ENCODE data around the gene SNRNP70. TPM values are rescaled to one million over a fixed set of nuclear protein-coding genes. Genes with fewer than 3 reads are reported as not detected.

SNRNP70 gene
- total and polyA plus RNA-seq, 10 of the 15 experiments (the other 5 are each of a cell fraction or from before 2014, with no cell fraction given) = 2.7 to 453 (median 159) TPM

DNA sequence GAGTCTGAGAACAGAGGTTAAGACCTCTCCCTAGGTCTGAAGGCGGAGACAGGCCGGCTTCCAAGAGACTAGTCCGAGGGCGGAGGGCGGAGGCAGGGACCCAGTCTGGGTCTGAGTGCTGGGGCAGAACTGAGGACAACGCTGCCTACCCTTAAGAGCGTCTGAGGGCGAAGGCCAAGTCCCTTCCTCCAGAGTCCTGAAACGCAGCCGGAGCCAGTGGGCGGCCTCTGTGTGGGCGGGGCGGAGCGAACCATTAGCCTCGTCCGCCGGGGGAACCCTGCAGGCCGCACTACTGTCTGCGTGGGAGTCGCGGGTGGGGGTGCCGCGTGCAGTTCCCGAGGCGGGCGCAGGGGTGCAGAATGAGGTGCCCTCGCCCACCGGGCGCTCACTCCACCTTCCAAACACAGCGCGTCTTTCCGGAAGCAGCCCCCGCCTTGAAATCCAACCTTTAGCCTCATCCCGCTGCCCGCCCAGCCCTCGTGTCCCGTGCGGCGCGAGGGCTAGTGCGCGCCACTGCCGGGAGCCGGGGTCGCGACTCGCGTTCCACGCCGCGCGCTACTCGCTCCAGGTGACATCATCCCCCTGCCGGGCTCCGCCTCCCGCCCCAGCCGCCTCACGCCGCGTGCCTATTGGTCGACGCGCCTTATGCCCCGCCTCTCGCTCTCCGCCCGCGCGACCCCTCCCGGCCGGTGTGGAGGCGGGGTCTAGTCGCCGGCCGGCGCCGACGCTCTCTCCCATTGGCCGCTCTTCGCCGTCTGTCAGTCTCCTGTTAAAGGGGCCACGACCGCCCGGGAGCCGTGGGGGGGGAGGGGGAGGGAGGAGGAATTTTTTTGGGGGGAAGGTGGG is 33.5 kb downstream of the SNRNP70 start, which contains the start of gene C19orf73 (continued):
- TF ChIP-seq CREM (IDR thresholded peaks at IDR 0.05; ENCODE audit: low read depth) (peak; percentile 22; the same call in 1 of the 2 replicates), NFIC (IDR thresholded peaks at IDR 0.05; ENCODE audit: low read depth, low read length) (no peak), IRF4 (IDR thresholded peaks at IDR 0.05; ENCODE audit: low read depth, low read length) (no peak), CBX3 (IDR thresholded peaks at IDR 0.05; ENCODE audit: borderline replicate concordance, low read depth) (no peak), NR2C1 (IDR thresholded peaks at IDR 0.05) (peak; percentile 38; the same call in 1 of the 2 replicates), RAD51 (IDR thresholded peaks at IDR 0.05) (no peak), BCL11A (IDR thresholded peaks at IDR 0.05; ENCODE audit: low read depth, low read length) (no peak), NFYB (IDR thresholded peaks at IDR 0.05; ENCODE audit: insufficient read depth, low read depth, low read length) (peak; percentile 79), ESRRA (IDR thresholded peaks at IDR 0.05; ENCODE audit: low read length) (no peak), ZNF622 (IDR thresholded peaks at IDR 0.05) (no peak), CHD1 (IDR thresholded peaks at IDR 0.05; ENCODE audit: low read depth, low read length) (peak; percentile 96), HCFC1 (IDR thresholded peaks at IDR 0.05; ENCODE audit: low read length) (no peak; the same call in 1 of the 2 replicates), KAT2A (conservative IDR thresholded peaks at IDR 0.05; ENCODE audit: control insufficient read depth, low read depth, low read length) (no peak), EED (IDR thresholded peaks at IDR 0.05; ENCODE audit: low read depth) (no peak; the same call in 1 of the 2 replicates), ZNF207 (IDR thresholded peaks at IDR 0.05; ENCODE audit: borderline replicate concordance) (peak; percentile 99), BRCA1 (IDR thresholded peaks at IDR 0.05; ENCODE audit: low read depth, low read length) (no peak), YY1 (IDR thresholded peaks at IDR 0.05; ENCODE audit: low read depth, low read length) (peak; percentile 42; the same call in 1 of the 2 replicates), MXI1 (IDR thresholded peaks at IDR 0.05; ENCODE audit: low read depth, low read length) (peak; percentile 49; the same call in 1 of the 2 replicates), KLF5 (IDR thresholded peaks at IDR 0.05; ENCODE audit: partially characterized antibody) (peak; percentile 98), BMI1 (IDR thresholded peaks at IDR 0.05; ENCODE audit: borderline replicate concordance) (no peak), HDAC6 (IDR thresholded peaks at IDR 0.05; ENCODE audit: unreplicated experiment) (no peak), POLR2A (IDR thresholded peaks at IDR 0.05; ENCODE audit: low read depth, low read length) (peak; percentile 78), SUZ12 (IDR thresholded peaks at IDR 0.05; ENCODE audit: unreplicated experiment) (no peak), SRF (IDR thresholded peaks at IDR 0.05; ENCODE audit: low read depth in 2 of 2, low read length in 2 of 2) (0 out of 4 replicates have a peak, but pooled peaks of 1 of the 2 experiments have one; percentile 4), CREB1 (IDR thresholded peaks at IDR 0.05; ENCODE audit: low read depth) (peak; percentile 64), EP300 (IDR thresholded peaks at IDR 0.05; ENCODE audit: borderline replicate concordance in 1 of 2, control insufficient read depth in 1 of 2, low read depth in 2 of 2, low read length in 2 of 2) (no peak)
- TF ChIP-seq, protein P1, sequence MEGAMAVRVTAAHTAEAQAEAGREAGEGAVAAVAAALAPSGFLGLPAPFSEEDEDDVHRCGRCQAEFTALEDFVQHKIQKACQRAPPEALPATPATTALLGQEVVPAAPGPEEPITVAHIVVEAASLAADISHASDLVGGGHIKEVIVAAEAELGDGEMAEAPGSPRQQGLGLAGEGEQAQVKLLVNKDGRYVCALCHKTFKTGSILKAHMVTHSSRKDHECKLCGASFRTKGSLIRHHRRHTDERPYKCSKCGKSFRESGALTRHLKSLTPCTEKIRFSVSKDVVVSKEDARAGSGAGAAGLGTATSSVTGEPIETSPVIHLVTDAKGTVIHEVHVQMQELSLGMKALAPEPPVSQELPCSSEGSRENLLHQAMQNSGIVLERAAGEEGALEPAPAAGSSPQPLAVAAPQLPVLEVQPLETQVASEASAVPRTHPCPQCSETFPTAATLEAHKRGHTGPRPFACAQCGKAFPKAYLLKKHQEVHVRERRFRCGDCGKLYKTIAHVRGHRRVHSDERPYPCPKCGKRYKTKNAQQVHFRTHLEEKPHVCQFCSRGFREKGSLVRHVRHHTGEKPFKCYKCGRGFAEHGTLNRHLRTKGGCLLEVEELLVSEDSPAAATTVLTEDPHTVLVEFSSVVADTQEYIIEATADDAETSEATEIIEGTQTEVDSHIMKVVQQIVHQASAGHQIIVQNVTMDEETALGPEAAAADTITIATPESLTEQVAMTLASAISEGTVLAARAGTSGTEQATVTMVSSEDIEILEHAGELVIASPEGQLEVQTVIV (IDR thresholded peaks at IDR 0.05; ENCODE audit: borderline replicate concordance, partially characterized antibody) = peak; percentile 72
- TF ChIP-seq, protein P2, sequence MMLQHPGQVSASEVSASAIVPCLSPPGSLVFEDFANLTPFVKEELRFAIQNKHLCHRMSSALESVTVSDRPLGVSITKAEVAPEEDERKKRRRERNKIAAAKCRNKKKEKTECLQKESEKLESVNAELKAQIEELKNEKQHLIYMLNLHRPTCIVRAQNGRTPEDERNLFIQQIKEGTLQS (IDR thresholded peaks at IDR 0.05; ENCODE audit: borderline replicate concordance, extremely low read depth, low read depth, low read length) = no peak

All from GM12878 (cell line).